Astrocyte of the spinal cord (primary cell): ENCODE results near the gene ZNF91.
"Not testable (repeated sequence)": the region's sequence is repeated elsewhere in the genome, so short reads cannot be mapped to it uniquely, and the experiment has no call there.

Source experiments
- DNase-seq: peaks from one replicate; pipeline ENCODE4 v3.0.0; 2011; ENCODE audit warnings: low read depth, low spot score
- H3K4me3 ChIP-seq: 2 replicates; pipeline ENCODE4 v1.5.1; 2011; ENCODE audit warnings: low read depth, mild to moderate bottlenecking, low read length, moderate library complexity
- in situ Hi-C: cut with HindIII; loops from 2 replicates; pipeline ENCODE4 v1.10.0; 2017; ENCODE audit warnings: low sequenced_read_pairs
- TF ChIP-seq, protein P1 (sequence below): IDR thresholded peaks from 2 replicates; pipeline ENCODE4 v1.5.1; 2012; ENCODE audit warnings: low read depth, mild to moderate bottlenecking, low read length, inconsistent platforms

ZNF91 gene

GRCh38 chr19:23305555-23305954 lies 89.7 kb downstream of the ZNF91 start:
- no peak for DNase-seq
- TF ChIP-seq, protein P1, sequence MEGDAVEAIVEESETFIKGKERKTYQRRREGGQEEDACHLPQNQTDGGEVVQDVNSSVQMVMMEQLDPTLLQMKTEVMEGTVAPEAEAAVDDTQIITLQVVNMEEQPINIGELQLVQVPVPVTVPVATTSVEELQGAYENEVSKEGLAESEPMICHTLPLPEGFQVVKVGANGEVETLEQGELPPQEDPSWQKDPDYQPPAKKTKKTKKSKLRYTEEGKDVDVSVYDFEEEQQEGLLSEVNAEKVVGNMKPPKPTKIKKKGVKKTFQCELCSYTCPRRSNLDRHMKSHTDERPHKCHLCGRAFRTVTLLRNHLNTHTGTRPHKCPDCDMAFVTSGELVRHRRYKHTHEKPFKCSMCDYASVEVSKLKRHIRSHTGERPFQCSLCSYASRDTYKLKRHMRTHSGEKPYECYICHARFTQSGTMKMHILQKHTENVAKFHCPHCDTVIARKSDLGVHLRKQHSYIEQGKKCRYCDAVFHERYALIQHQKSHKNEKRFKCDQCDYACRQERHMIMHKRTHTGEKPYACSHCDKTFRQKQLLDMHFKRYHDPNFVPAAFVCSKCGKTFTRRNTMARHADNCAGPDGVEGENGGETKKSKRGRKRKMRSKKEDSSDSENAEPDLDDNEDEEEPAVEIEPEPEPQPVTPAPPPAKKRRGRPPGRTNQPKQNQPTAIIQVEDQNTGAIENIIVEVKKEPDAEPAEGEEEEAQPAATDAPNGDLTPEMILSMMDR = no peak
- in situ Hi-C loops = no loop called here
- H3K4me3 ChIP-seq = no peak overlapping the region

DNA sequence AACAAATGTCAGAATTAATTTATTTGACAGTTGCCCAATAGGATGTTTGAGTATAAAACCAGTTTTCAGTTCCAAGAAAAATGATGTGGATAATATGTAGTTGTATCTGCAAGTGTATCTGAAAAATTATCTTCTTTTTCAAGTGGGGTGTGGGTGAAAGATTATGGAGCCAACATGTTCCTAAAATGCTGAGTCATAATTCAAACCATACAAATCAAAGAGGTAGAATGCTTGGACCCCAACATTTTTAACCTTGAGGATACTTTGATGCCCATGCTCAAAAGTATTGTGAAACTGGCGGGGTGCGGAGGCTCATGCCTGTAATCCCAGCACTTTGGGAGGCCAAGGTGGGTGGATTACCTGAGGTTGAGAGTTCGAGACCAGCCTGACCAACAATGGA lies 91.0 kb downstream of the ZNF91 start:
- in situ Hi-C loops = no loop called here
- H3K4me3 ChIP-seq = no peak overlapping the region
- TF ChIP-seq, protein P1 = no peak
- no peak for DNase-seq

GRCh38 chr19:23294141-23294540 lies 101.1 kb downstream of the ZNF91 start:
- in situ Hi-C loops = no loop called here
- no peak for DNase-seq
- TF ChIP-seq, protein P1 = no peak
- H3K4me3 ChIP-seq = no peak overlapping the region

DNA sequence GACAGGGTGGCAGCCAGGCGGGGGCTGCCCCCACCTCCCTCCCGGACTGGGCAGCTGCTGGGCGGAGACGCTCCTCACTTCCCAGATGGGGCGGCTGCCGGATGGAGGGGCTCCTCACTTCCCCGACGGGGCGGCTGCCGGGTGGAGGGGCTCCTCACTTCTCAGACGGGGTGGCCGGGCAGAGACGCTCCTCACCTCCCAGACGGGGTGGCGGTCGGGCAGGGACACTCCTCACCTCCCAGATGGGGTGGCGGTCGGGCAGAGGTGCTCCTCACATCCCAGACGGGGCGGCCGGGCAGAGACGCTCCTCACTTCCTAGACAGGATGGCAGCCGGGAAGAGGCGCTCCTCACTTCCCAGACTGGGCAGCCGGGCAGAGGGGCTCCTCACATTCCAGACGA lies 105.3 kb downstream of the ZNF91 start:
- DNase-seq, in situ Hi-C loops, H3K4me3 ChIP-seq: not testable (repeated sequence)
